Vagina (tissue), 2 donors: ENCODE data around the gene MFSD12.

Experiments
- CTCF ChIP-seq, 3 experiments: fragments of 450-650 bp in 2 of 3; fragments of 200-600 bp in 1 of 3; sonication (generic) in 1 of 3; IDR thresholded peaks; one replicate each; pipeline ENCODE4 v1.5.1; 2017 to 2019; ENCODE audit warnings: antibody characterized with exemption in 3 of 3, mild to moderate bottlenecking in 2 of 3, moderate library complexity in 2 of 3
- POLR2A ChIP-seq, 2 donors: fragments of 450-650 bp; IDR thresholded peaks; one replicate each; pipeline ENCODE4 v1.6.1; 2017; ENCODE audit warnings: antibody characterized with exemption in 2 of 2, mild to moderate bottlenecking in 2 of 2, moderate library complexity in 2 of 2

GRCh38 chr19:3580156-3580934 is 23.0 kb upstream of the MFSD12 start:
- TF ChIP-seq CTCF (IDR thresholded peaks at IDR 0.05) (no peak), POLR2A (IDR thresholded peaks at IDR 0.05) (no peak)
